Measurements from ENCODE around the gene ECI2.

DNA sequence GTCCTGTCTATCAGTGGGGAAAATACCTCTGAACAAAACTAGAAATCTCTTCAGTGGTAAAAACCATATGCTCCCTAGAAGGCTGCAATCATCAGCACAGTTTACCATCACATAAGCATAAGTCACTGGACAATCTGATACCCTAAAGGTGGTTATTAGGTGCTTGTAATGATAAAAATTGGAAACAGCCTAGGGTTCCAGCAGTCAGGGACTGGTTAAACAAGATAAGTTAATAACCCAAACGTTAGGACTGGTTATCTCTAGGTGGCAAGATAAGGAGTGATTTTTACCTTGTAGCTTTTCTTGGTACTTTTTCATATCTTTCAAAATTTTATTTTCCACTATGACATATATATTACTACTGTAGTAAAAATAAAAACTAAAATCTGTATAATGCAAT lies 11.0 kb downstream of the ECI2 start:
- TF ChIP-seq, protein P1, sequence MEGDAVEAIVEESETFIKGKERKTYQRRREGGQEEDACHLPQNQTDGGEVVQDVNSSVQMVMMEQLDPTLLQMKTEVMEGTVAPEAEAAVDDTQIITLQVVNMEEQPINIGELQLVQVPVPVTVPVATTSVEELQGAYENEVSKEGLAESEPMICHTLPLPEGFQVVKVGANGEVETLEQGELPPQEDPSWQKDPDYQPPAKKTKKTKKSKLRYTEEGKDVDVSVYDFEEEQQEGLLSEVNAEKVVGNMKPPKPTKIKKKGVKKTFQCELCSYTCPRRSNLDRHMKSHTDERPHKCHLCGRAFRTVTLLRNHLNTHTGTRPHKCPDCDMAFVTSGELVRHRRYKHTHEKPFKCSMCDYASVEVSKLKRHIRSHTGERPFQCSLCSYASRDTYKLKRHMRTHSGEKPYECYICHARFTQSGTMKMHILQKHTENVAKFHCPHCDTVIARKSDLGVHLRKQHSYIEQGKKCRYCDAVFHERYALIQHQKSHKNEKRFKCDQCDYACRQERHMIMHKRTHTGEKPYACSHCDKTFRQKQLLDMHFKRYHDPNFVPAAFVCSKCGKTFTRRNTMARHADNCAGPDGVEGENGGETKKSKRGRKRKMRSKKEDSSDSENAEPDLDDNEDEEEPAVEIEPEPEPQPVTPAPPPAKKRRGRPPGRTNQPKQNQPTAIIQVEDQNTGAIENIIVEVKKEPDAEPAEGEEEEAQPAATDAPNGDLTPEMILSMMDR (IDR thresholded peaks at IDR 0.05), result no peak
- TF ChIP-seq POLR2A (IDR thresholded peaks at IDR 0.05), result no peak
